Brain microvascular endothelial cell (primary cell): ENCODE data around the gene NCKIPSD.

Experiments
- DNase-seq: peaks from one replicate; pipeline ENCODE4 v3.0.0-alpha.2; 2020
- H3K27ac ChIP-seq: fragments of 250-450 bp; sonication (Bioruptor Pico); 2 replicates; pipeline ENCODE4 v1.5.1; 2020; ENCODE audit warnings: mild to moderate bottlenecking, moderate library complexity
- H3K27me3 ChIP-seq: fragments of 250-450 bp; sonication (Bioruptor Pico); replicated peaks from 2 replicates; pipeline ENCODE4 v1.5.1; 2020; ENCODE audit warnings: mild to moderate bottlenecking
- H3K36me3 ChIP-seq: fragments of 250-450 bp; sonication (Bioruptor Pico); replicated peaks from 2 replicates; pipeline ENCODE4 v1.5.1; 2020; ENCODE audit warnings: mild to moderate bottlenecking
- H3K4me3 ChIP-seq: 2 replicates; pipeline ENCODE4 v1.5.1; 2011; ENCODE audit warnings: low read depth, mild to moderate bottlenecking, control low read depth, low read length, moderate library complexity
- CTCF ChIP-seq: IDR thresholded peaks from 2 replicates; pipeline ENCODE4 v1.5.1; 2011; ENCODE audit warnings: low read depth, mild to moderate bottlenecking, moderate library complexity, low read length, control low read depth, inconsistent platforms; ENCODE audit errors: missing control alignments
- in situ Hi-C: cut with HindIII; loops from 2 replicates; pipeline ENCODE4 v1.10.0; 2017; ENCODE audit warnings: low sequenced_read_pairs, low pct_ligation_motif_present

Gene NCKIPSD

GRCh38 chr3:48629894-48630293 is 55.8 kb downstream of the NCKIPSD start:
- Histone ChIP-seq H3K27me3 (no peaks in the 10 kb centered on the region), H3K27ac (no peak overlapping the region), H3K36me3 (peaks cover 37% of the 10 kb centered on the region), H3K4me3 (no peak overlapping the region)
- in situ Hi-C loops = no loop called here
- TF ChIP-seq CTCF = no peak
- no peak for DNase-seq

- no peak for TF ChIP-seq CTCF
- DNase-seq = no peak
- Histone ChIP-seq H3K27ac (no peak overlapping the region), H3K27me3 (no peaks in the 10 kb centered on the region), H3K36me3 (peaks cover 37% of the 10 kb centered on the region), H3K4me3 (no peak overlapping the region)
- in situ Hi-C loops = no loop called here
Observed at GRCh38 chr3:48628277-48629017, 57.3 kb downstream of the NCKIPSD start.

GRCh38 chr3:48625600-48625999 is 60.1 kb downstream of the NCKIPSD start:
- in situ Hi-C loops = no loop called here
- no peaks in the 10 kb centered on the region for H3K27me3 ChIP-seq
- H3K4me3 ChIP-seq = no peak overlapping the region
- no peak overlapping the region for H3K27ac ChIP-seq
- H3K36me3 ChIP-seq = peaks cover 31% of the 10 kb centered on the region
- TF ChIP-seq CTCF = no peak
- no peak for DNase-seq

- DNase-seq = no peak
- no peaks in the 10 kb centered on the region for H3K27me3 ChIP-seq
- peaks cover 24% of the 10 kb centered on the region for H3K36me3 ChIP-seq
- in situ Hi-C loops = no loop called here
- no peak overlapping the region for H3K4me3 ChIP-seq
- no peak for TF ChIP-seq CTCF
- no peak overlapping the region for H3K27ac ChIP-seq
Observed at GRCh38 chr3:48624767-48625166, 60.9 kb downstream of the NCKIPSD start.

- no peak overlapping the region for H3K27ac ChIP-seq
- in situ Hi-C loops = no loop called here
- no peak for TF ChIP-seq CTCF
- DNase-seq = no peak
- peaks cover 19% of the 10 kb centered on the region for H3K36me3 ChIP-seq
- no peaks in the 10 kb centered on the region for H3K27me3 ChIP-seq
- no peak overlapping the region for H3K4me3 ChIP-seq
Observed at GRCh38 chr3:48623851-48624547, 61.7 kb downstream of the NCKIPSD start.
